ENCODE results near the gene PLAAT1. TPM values are rescaled to one million over a fixed set of nuclear protein-coding genes. Genes with fewer than 3 reads are reported as not detected.

Gene PLAAT1
- total and polyA plus RNA-seq, 8 donors, result 1.00 to 5.8 (median 1.6) TPM; not detected in 5

DNA sequence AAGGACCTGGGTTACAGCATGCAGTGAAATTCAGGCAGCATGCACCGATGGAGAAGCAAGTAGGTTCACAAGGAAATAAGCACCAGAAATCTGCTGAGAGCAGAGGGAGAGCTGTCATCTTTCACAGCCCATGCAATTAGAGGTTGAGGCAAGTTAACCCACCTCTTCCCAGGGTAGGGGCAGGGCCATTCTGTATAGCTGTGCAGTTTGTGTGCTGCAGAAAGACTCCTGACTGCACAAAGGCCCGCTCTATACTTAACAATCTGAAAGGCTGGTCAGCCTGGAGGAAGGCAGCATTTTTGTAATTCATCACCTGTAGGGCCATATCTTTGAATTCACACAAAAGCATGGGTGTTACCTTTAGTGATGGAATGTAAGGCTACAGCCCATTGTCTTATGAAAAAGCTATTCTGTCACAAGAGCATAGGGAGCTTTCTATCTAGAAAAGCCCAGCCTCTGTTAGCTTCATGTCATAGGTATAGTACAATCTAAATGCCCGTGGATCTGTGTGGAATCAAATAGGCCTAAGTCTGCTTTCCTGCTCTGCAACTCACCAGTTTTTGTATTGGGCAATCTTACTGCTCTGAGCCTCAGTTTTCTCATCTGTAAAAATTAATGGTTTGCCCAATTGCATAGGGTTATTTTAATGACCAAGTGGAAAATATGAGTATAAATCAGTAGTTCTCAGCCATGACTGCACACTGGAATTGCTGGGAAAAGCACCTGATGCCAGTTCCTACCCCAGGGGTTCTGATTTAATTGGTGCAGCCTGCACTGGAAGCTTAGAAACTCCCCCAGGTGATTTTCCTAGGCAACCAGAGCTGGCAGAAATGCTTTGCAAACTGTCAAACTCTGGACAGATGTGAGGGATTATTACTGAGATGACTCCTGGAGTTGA lies 72.3 kb downstream of the PLAAT1 start:
- no peak overlapping the region for H3K27ac ChIP-seq
- 80 to 90% (median 86%) methylated on average over 3 of the region's 3 CpGs for WGBS, 5 donors
- no peaks in the 10 kb centered on the region for H3K9me3 ChIP-seq
- no peaks in the 10 kb centered on the region for H3K36me3 ChIP-seq
- H3K27me3 ChIP-seq, result no peaks in the 10 kb centered on the region
- no peak for TF ChIP-seq POLR2A (IDR thresholded peaks at IDR 0.05)
- no peak for TF ChIP-seq EP300 (IDR thresholded peaks at IDR 0.05)
- no peak for TF ChIP-seq CTCF (IDR thresholded peaks at IDR 0.05)
- TF ChIP-seq POLR2AphosphoS5 (IDR thresholded peaks at IDR 0.05), result no peak
- no peaks in the 10 kb centered on the region for H3K4me1 ChIP-seq
- intact Hi-C loops (cut with DNase I; ENCODE audit: low total_unique reads), result no loop called here
- no peak for DNase-seq
- H3K4me3 ChIP-seq, result no peak overlapping the region

DNA sequence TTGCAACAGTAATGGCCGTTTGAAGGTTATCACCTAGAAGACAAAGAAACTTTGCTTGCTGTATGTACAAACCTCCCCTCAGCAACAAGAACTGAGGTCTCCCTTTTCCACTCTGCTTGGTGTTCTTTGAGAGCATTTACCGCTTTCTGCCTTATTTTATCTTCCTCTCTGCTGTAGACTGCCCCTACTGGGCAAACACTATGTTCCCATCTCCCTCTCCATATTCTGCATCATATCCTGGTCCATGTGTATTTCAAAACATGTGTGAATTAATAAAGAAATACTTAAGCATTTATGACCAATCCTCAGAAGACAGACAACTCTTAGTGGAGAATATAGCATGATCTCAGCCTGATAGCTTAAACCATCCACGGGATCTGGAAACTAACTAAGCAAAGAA lies 73.1 kb downstream of the PLAAT1 start:
- no peak for DNase-seq
- Histone ChIP-seq H3K27me3 (no peaks in the 10 kb centered on the region), H3K36me3 (no peaks in the 10 kb centered on the region), H3K4me1 (no peaks in the 10 kb centered on the region), H3K9me3 (no peaks in the 10 kb centered on the region), H3K27ac (no peak overlapping the region), H3K4me3 (no peak overlapping the region)
- intact Hi-C loops (cut with DNase I; ENCODE audit: low total_unique reads), result no loop called here
- TF ChIP-seq EP300 (IDR thresholded peaks at IDR 0.05), result no peak
- TF ChIP-seq POLR2A (IDR thresholded peaks at IDR 0.05), result no peak
- TF ChIP-seq POLR2AphosphoS5 (IDR thresholded peaks at IDR 0.05), result no peak
- WGBS, 5 donors, result 75 to 84% (median 82%) methylated on average over 3 of the region's 3 CpGs

GRCh38 chr3:193317682-193318300 lies 76.8 kb downstream of the PLAAT1 start:
- Histone ChIP-seq H3K4me1 (no peaks in the 10 kb centered on the region), H3K36me3 (no peaks in the 10 kb centered on the region), H3K27me3 (no peaks in the 10 kb centered on the region), H3K27ac (no peak overlapping the region), H3K4me3 (no peak overlapping the region), H3K9me3 (no peaks in the 10 kb centered on the region)
- no peak for DNase-seq
- TF ChIP-seq POLR2A (IDR thresholded peaks at IDR 0.05) (no peak), EP300 (IDR thresholded peaks at IDR 0.05) (no peak), CTCF (IDR thresholded peaks at IDR 0.05) (no peak), POLR2AphosphoS5 (IDR thresholded peaks at IDR 0.05) (no peak)
- intact Hi-C loops (cut with DNase I; ENCODE audit: low total_unique reads), result no loop called here
- 63 to 78% (median 64%) methylated on average over 2 of the region's 2 CpGs for WGBS, 5 donors

Other genes starting within 250 kb of the PLAAT1 start
- 1 to 10 TPM in 1 of 5 donors, not detected in 4; 2.0 TPM for gene ATP13A5, start 137.5 kb downstream of the PLAAT1 start, total RNA-seq
- gene ATP13A5, start 137.5 kb downstream of the PLAAT1 start, polyA plus RNA-seq, result under 1 TPM in 1 of 3 donors, not detected in 2; 0.55 TPM

Measured in stomach (tissue), 9 donors.